K562 (cell line): ENCODE results near the gene ZBTB16. TPM values are rescaled to one million over a fixed set of nuclear protein-coding genes. Genes with fewer than 3 reads are reported as not detected.
A peak's percentile ranks its signal among the peaks of the same experiment; 100 is the strongest.

ENCODE experiments used
- AFF4 ChIP-seq: sonication (generic); formaldehyde crosslinking; IDR thresholded peaks from 2 replicates; pipeline ENCODE4 v1.8.0; 2023; ENCODE audit warnings: mild to moderate bottlenecking, missing genetic modification reagents
- DEAF1 ChIP-seq: fragments of 450-650 bp; formaldehyde crosslinking; IDR thresholded peaks from 2 replicates; pipeline ENCODE4 v1.4.0; 2020; ENCODE audit warnings: mild to moderate bottlenecking, moderate library complexity
- E2F8 ChIP-seq: fragments of 450-650 bp; IDR thresholded peaks from 2 replicates; pipeline ENCODE4 v1.7.1; 2018; ENCODE audit warnings: mild to moderate bottlenecking, low read depth; ENCODE audit not compliant: partially characterized antibody
- ERF ChIP-seq: fragments of 450-650 bp; formaldehyde crosslinking; IDR thresholded peaks from 2 replicates; pipeline ENCODE4 v1.4.0; 2020; ENCODE audit warnings: mild to moderate bottlenecking, mixed read lengths
- MTF1 ChIP-seq: fragments of 250-450 bp; sonication (Bioruptor Pico); IDR thresholded peaks from 2 replicates; pipeline ENCODE4 v1.9.0; 2021; ENCODE audit warnings: moderate library complexity, mild to moderate bottlenecking, inconsistent platforms, borderline replicate concordance
- NCOA1 ChIP-seq: fragments of 450-650 bp; IDR thresholded peaks from 2 replicates; pipeline ENCODE4 v1.6.1; 2016; ENCODE audit warnings: low read depth
- POU5F1 ChIP-seq: fragments of 150-350 bp; IDR thresholded peaks from 2 replicates; pipeline ENCODE4 v1.6.1; 2014; ENCODE audit warnings: borderline replicate concordance, low read length, low read depth, mild to moderate bottlenecking; ENCODE audit not compliant: partially characterized antibody
- TAF9B ChIP-seq: fragments of 450-650 bp; IDR thresholded peaks from 2 replicates; pipeline ENCODE4 v1.6.1; 2018; ENCODE audit warnings: mild to moderate bottlenecking; ENCODE audit not compliant: partially characterized antibody
- ZBTB2 ChIP-seq: fragments of 450-650 bp; IDR thresholded peaks from 2 replicates; pipeline ENCODE4 v1.6.1; 2016; ENCODE audit warnings: antibody characterized with exemption
- ZNF174 ChIP-seq: fragments of 250-450 bp; sonication (Bioruptor Pico); IDR thresholded peaks from 2 replicates; pipeline ENCODE4 v1.4.0; 2020; ENCODE audit warnings: mild to moderate bottlenecking
- ZNF395 ChIP-seq: fragments of 200-800 bp; sonication (Bioruptor generic); IDR thresholded peaks from 2 replicates; pipeline ENCODE4 v1.6.1; 2017; ENCODE audit warnings: missing genetic modification characterization, missing compliant biosample characterization
- ZNF75A ChIP-seq: fragments of 450-650 bp; formaldehyde crosslinking; IDR thresholded peaks from 2 replicates; pipeline ENCODE4 v1.4.0; 2020; ENCODE audit warnings: mild to moderate bottlenecking
- polyA plus RNA-seq, 8 experiments: library from polyadenylated mRNA; depleted of rRNA in 4 of 8; stranded (reverse) in 5 of 8; unstranded in 3 of 8; fragments of >200 nt; fragmentation: Nextera tagmentation in 2 of 8; fragmentation: Illumina TruSeq in 1 of 8; extraction: Ambion mirVana in 2 of 8; extraction: Trizol in 1 of 8; gene quantifications; 2 replicates each; pipeline versions ENCODE4 v1.2.1 to v1.2.3, GENCODE V29; 2011 to 2014; ENCODE audit warnings: inconsistent platforms in 1 of 8, missing spikeins in 1 of 8
- total RNA-seq, 7 experiments: library from RNA; depleted of rRNA in 6 of 7; stranded (reverse); fragments of >200 nt in 6 of 7; fragmentation: Illumina TruSeq in 2 of 7; extraction: Trizol in 2 of 7; gene quantifications; 2 replicates each; pipeline versions ENCODE4 v1.2.1 to v1.2.3, GENCODE V29; 2011 to 2021; ENCODE audit warnings: low replicate concordance in 1 of 7

Gene ZBTB16
- total and polyA plus RNA-seq, 9 of the 15 experiments (the other 6 are each of a cell fraction or from before 2014, with no cell fraction given), result 0.06 to 0.40 (median 0.24) TPM; not detected in 4

GRCh38 chr11:114159802-114160632 is 100.5 kb downstream of the ZBTB16 start (continued):
- TF ChIP-seq POU5F1 (no peak), ZNF174 (no peak), NCOA1 (0 out of 2 replicates have a peak, but pooled peaks have one; percentile 50), ZNF75A (CRISPR knock-in tag) (no peak), ERF (no peak), ZBTB2 (peak; percentile 65; the same call in 1 of the 2 replicates), ZNF395 (CRISPR knock-in tag) (0 out of 2 replicates have a peak, but pooled peaks have one; percentile 38), MTF1 (CRISPR knock-in tag) (no peak), DEAF1 (CRISPR knock-in tag) (no peak; the same call in 1 of the 2 replicates), TAF9B (no peak), AFF4 (CRISPR knock-in tag) (no peak), E2F8 (peak; percentile 72)
